Measurements from ENCODE around the gene DNAI1. TPM values are rescaled to one million over a fixed set of nuclear protein-coding genes. Genes with fewer than 3 reads are reported as not detected.

Gene DNAI1
- total and polyA plus RNA-seq, 10 of the 15 experiments (the other 5 are each of a cell fraction or from before 2014, with no cell fraction given): not detected

GRCh38 chr9:34450644-34451043, 8.0 kb upstream of the DNAI1 start:
- no peak overlapping the region for H2AFZ ChIP-seq (ENCODE audit: control insufficient read depth, low read depth, low read length)
- H3K9ac ChIP-seq (ENCODE audit: control insufficient read depth, insufficient read depth, low read length): no peak overlapping the region
- POLR2A ChIA-PET: no interaction called here
- TF ChIP-seq TCF7 (IDR thresholded peaks at IDR 0.05; ENCODE audit: borderline replicate concordance) (no peak), RCOR1 (conservative IDR thresholded peaks at IDR 0.05; ENCODE audit: low read depth, low read length) (no peak), PKNOX1 (IDR thresholded peaks at IDR 0.05) (no peak), BCL3 (IDR thresholded peaks at IDR 0.05; ENCODE audit: borderline replicate concordance, insufficient read depth, low read depth, low read length, poor library complexity, severe bottlenecking) (no peak), JUNB (IDR thresholded peaks at IDR 0.05) (no peak), PAX8 (IDR thresholded peaks at IDR 0.05) (no peak), SMAD1 (IDR thresholded peaks at IDR 0.05; ENCODE audit: low read depth, partially characterized antibody) (no peak), ATF7 (IDR thresholded peaks at IDR 0.05; ENCODE audit: low read depth) (no peak), PML (IDR thresholded peaks at IDR 0.05; ENCODE audit: low read length) (no peak), USF1 (IDR thresholded peaks at IDR 0.05; ENCODE audit: borderline replicate concordance, extremely low read length, insufficient read depth, low read depth, low read length) (no peak), REST (IDR thresholded peaks at IDR 0.05; ENCODE audit: low read depth, low read length) (no peak), ELK1 (IDR thresholded peaks at IDR 0.05; ENCODE audit: low read depth, low read length) (no peak), JUND (IDR thresholded peaks at IDR 0.05; ENCODE audit: low read depth, low read length) (no peak), IKZF2 (IDR thresholded peaks at IDR 0.05) (no peak), HCFC1 (IDR thresholded peaks at IDR 0.05; ENCODE audit: low read length) (no peak), NR2C1 (IDR thresholded peaks at IDR 0.05) (no peak), FOXK2 (IDR thresholded peaks at IDR 0.05) (no peak)
- SMC1A ChIA-PET (ENCODE audit: uncharacterized antibody, unreplicated experiment): interaction anchor here (1.3 to 1.5 kb wide), 2 partner anchors 11 to 15 kb away, joined by 3 read pairs; no protein-coding TSS in a partner anchor
- no peaks in the 10 kb centered on the region; a peak in 1 of 4 replicates for H3K27me3 ChIP-seq (replicated peaks in 1 of 2; ENCODE audit: control insufficient read depth in 2 of 2, insufficient read depth in 2 of 2, low read length in 1 of 2)
- 53% methylated on average over 10 of the region's 10 CpGs for WGBS (ENCODE audit: insufficient coverage, insufficient replicate concordance, low lambda C conversion rate, missing lambda C conversion rate)
- in situ Hi-C loops (cut with MboI): no loop called here
- FAIRE-seq (no peak), DNase-seq (ENCODE audit: low read depth, low spot score) (no peak), ATAC-seq (no peak)
- peaks cover 4% of the 10 kb centered on the region; the same call in 1 of the 2 replicates for H3K4me1 ChIP-seq (ENCODE audit: control insufficient read depth, insufficient read depth, low read length)
- RAD21 ChIA-PET (ENCODE audit: unreplicated experiment): no interaction called here
- H4K20me1 ChIP-seq (ENCODE audit: control insufficient read depth, insufficient read depth): peaks cover 6% of the 10 kb centered on the region; the same call in 1 of the 2 replicates
- no peak overlapping the region for H3K4me3 ChIP-seq
- no peaks in the 10 kb centered on the region; the same call in 2 of the 3 replicates for H3K9me3 ChIP-seq (replicated peaks; ENCODE audit: control insufficient read depth, insufficient read depth, low read length)
- H3K27ac ChIP-seq (ENCODE audit: control insufficient read depth, insufficient read depth): no peak overlapping the region
- CTCF ChIA-PET: interaction anchor here (1.1 kb wide), 1 partner anchor 153 kb away, joined by 5 read pairs; no protein-coding TSS in a partner anchor
- intact Hi-C loops (cut with micrococcal nuclease; ENCODE audit: unreplicated experiment): no loop called here
- no peaks in the 10 kb centered on the region for H3K79me2 ChIP-seq (ENCODE audit: control insufficient read depth, insufficient read depth, low read length)
- BruUV-seq (replicated peaks): no TSS peak
- H3K36me3 ChIP-seq (ENCODE audit: control insufficient read depth in 2 of 2, insufficient read depth in 2 of 2, low read length in 1 of 2): no peaks in the 10 kb centered on the region
- no peak overlapping the region for H3K4me2 ChIP-seq (ENCODE audit: control insufficient read depth, insufficient read depth)

Data from GM12878 (cell line).